H7 (cell line): Measurements from ENCODE around the gene MUL1. TPM values are rescaled to one million over a fixed set of nuclear protein-coding genes. Genes with fewer than 3 reads are reported as not detected.
"Not testable (repeated sequence)": the region's sequence is repeated elsewhere in the genome, so short reads cannot be mapped to it uniquely, and the experiment has no call there.

ENCODE experiments used
- DNase-seq: peaks from one replicate; pipeline ENCODE4 v3.0.0; 2012
- H3K27me3 ChIP-seq: 2 replicates; pipeline ENCODE4 v1.6.0; 2011; ENCODE audit warnings: mild to moderate bottlenecking, low read length; ENCODE audit not compliant: control insufficient read depth, insufficient read depth
- H3K36me3 ChIP-seq: replicated peaks from 2 replicates; pipeline ENCODE4 v1.5.1; 2011; ENCODE audit warnings: low read length; ENCODE audit not compliant: control insufficient read depth, insufficient read depth
- H3K4me3 ChIP-seq: 2 replicates; pipeline ENCODE4 v1.5.1; 2011; ENCODE audit warnings: low read depth, mild to moderate bottlenecking, control low read depth, low read length, moderate library complexity; ENCODE audit not compliant: insufficient read depth
- total RNA-seq: library from RNA; depleted of rRNA; stranded (reverse); fragments of >200 nt; shearing (Covaris generic); gene quantifications from 2 replicates; pipeline ENCODE4 v1.2.3, GENCODE V29; 2014

Gene MUL1
- total RNA-seq, 1 experiment from 2014 or later = 32.6 TPM

DNA sequence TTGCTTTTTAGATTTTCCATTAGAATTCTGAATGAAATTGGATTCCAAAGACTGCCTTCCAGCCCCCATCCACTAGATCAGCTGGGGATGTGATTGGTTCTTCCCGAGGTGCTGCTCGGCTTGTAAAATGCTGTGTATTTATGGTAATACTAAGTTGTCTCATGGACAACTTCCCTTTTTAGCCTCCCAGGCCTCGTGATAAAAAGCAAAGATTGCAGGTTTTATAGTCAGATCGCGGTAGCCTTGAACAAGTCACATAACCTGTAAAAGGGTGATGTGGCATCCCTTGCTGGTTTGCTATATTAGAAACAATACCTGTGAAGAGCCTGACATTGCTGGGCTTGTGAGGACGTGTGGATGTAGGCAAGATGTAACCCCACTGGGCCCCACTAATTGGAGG, 10.4 kb downstream of the MUL1 start:
- Histone ChIP-seq H3K36me3 (peaks cover 18% of the 10 kb centered on the region), H3K27me3 (peaks cover 2% of the 10 kb centered on the region), H3K4me3 (no peak overlapping the region)
- no peak for DNase-seq

DNA sequence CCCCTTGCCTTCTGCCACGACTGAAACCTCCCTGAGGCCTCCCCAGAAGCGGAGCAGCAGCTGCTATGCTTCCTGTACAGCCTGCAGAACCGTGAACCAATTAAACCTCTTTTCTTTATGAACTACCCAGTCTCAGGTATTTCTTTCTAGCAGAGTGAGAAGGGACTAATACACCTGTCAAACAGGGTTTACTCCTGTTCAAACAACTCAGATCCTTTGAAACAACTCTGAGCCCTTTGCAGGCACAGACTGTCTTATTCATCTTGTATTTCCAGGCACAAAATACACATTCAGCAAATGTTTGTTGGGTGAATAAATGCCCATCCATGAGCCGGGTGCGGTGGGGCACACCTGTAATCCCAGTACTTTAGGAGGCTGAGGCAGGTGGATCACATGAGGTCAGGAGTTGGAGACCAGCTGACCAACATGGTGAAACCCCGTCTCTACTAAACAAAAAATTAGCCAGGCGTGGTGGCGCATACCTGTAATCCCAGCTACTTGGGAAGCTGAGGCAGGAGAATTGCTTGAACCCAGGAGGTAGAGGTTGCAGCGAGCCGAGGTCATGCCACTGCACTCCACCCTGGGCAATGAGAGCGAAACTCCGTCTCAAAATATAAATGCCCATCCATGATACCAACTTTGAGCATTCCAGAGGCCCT, 11.1 kb downstream of the MUL1 start:
- DNase-seq, H3K4me3 ChIP-seq, H3K27me3 ChIP-seq: not testable (repeated sequence)
- peaks cover 17% of the 10 kb centered on the region for H3K36me3 ChIP-seq

DNA sequence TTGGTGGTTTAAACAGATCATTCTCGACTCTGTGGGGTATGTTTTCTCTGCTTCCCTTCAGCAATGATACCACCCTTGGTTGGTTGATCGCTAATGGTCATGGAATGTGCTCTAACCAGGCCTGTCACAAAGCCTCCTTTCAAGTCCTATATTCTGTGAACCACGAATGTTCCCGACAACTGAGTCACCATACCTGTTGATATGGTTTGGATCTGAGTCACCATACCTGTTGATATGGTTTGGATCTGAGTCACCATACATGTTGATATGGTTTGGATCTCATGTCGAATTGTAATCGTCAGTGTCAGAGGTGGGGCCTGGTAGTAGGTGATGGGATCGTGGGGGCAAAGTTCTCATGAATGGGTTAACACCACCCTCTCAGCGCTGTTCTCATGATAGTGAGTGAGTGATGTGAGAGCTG, 11.7 kb downstream of the MUL1 start:
- Histone ChIP-seq H3K36me3 (peaks cover 13% of the 10 kb centered on the region), H3K4me3 (no peak overlapping the region), H3K27me3 (peaks cover 7% of the 10 kb centered on the region)
- no peak for DNase-seq

DNA sequence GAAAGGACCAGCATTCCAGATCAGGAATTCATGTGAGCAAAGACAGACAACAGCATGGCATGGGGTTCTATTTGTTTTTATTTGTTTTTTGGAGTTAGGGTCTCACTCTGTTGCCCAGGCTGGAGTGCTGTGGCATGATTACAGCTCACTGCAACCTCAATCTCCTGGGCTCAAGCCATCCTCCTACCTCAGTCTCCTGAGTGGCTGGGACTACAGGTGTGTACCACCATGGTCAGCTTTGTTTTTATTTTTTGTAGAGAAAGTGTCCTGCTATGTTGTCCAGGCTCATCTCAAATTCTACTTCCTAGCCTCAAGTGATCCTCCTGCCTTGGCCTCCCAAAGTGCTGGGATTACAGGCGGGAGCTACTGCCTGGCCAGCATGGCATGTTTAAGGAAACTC, 12.3 kb downstream of the MUL1 start:
- peaks cover 9% of the 10 kb centered on the region for H3K36me3 ChIP-seq
- no peak overlapping the region for H3K4me3 ChIP-seq
- no peak for DNase-seq
- peaks cover 7% of the 10 kb centered on the region for H3K27me3 ChIP-seq

DNA sequence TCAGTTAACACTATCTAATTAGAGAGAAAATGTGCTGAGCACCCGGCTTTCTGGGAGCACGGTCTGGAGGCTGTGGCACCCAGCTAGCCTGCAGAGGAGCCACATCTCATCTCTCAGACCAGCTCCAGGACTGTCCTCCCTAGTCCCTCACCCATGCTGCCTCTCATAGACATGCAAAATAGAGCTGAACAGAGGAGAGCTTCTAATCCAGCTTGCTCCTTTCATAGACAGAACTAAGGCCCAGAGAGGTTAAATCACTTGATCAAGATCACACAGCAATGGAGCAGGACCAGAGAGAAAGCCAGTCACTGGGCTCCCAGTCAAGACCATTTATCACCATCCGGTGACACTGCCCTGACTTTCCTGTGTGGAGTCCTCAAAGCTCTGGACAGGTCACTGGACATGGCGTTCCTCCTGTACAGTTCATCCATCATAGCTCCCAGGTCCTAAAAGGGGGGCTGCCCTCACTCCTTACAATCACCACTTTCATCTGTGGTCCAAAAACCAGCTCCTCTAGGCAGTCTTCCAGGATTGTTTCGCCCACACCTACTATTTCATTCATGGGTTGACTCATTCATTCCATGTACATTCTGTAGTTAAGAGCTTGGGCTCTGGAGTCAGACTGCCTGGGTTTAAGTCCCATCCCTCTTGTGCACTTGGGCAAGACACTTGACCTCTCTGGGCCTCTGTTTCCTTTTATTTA, 13.2 kb downstream of the MUL1 start:
- Histone ChIP-seq H3K36me3 (peaks cover 2% of the 10 kb centered on the region), H3K27me3 (peaks cover 12% of the 10 kb centered on the region), H3K4me3 (no peak overlapping the region)
- DNase-seq = no peak

DNA sequence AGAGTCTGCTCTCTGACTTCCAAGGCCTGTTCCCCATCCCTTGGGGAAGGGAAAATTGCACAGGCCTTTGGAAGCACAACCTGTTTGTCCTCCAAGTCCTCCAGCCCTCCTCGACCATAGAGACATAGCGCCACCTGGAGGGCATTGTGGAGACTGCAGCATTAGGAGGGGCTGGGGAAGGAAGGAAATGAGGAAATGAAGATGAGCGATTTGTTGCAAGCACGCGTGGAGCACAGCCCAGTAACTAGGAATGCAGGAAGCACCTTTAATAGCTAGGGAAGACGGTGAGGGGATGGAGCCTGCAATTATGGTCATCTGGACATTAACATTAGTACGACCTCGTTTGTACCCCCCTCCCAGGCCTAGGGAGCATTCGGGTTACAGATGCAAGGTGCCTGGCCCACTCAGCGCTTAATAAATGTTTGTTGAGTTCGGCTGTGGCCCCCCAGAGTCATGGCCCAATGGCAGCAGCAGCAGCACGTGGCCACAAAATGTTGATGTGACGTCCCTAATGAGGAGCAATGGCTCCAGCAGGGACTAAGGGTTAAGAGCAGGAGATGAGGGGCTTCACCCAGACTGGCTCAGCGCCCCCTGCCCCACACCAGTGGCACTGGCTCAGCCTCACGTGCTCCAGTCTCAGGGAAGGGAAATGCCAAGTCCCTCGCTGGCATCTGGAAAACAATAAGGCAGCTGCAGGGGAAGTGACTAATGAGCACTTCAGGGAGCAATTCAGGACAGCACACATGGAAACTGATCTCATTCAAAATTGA, 13.9 kb downstream of the MUL1 start:
- H3K4me3 ChIP-seq = peak overlapping the region; percentile 34
- H3K27me3 ChIP-seq = peaks cover 18% of the 10 kb centered on the region
- DNase-seq = peak; percentile 93
- no peaks in the 10 kb centered on the region; the same call in 1 of the 2 replicates for H3K36me3 ChIP-seq

DNA sequence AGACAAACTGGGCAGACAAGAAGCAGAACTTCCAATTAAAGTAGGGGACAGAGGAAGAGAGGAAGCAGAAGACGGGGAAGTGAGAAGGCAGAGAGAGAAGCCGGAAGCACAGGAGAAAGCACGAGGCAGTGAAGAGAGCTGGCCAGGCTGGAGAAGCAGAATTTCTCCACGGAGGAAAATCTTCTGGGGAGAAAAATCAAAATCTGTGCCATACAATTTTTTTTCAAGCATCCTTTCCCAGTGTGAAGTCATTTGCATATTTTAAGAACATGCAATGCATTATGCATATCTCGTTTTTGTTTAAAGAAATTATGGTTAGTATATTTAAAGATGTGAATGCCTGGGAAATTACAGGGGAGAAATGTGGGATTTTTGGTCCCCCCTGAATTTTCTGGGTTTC, 14.6 kb downstream of the MUL1 start:
- DNase-seq = no peak
- no peak overlapping the region for H3K4me3 ChIP-seq
- H3K27me3 ChIP-seq = peaks cover 25% of the 10 kb centered on the region
- H3K36me3 ChIP-seq = no peaks in the 10 kb centered on the region

DNA sequence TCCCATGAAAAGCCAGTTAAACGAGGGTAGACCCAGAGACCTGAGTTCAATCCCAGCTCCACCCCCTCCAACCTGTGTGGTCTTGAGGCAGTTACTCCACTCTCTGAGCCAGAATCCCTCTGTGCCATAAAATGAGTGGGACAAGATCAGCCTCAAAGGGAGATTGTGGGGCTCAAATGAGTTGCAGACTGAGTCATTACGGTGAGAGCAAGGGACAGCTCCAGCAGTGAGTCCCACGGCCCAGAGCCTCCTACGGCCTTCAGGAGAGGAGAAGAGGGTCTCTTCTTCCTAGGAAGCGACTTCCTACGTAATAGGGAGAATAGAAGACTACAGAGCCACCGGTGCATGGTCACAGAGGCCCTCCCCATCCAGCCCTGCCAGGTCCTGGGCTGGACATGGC, 15.2 kb downstream of the MUL1 start:
- peaks cover 30% of the 10 kb centered on the region for H3K27me3 ChIP-seq
- H3K4me3 ChIP-seq = no peak overlapping the region
- H3K36me3 ChIP-seq = no peaks in the 10 kb centered on the region
- DNase-seq = no peak

DNA sequence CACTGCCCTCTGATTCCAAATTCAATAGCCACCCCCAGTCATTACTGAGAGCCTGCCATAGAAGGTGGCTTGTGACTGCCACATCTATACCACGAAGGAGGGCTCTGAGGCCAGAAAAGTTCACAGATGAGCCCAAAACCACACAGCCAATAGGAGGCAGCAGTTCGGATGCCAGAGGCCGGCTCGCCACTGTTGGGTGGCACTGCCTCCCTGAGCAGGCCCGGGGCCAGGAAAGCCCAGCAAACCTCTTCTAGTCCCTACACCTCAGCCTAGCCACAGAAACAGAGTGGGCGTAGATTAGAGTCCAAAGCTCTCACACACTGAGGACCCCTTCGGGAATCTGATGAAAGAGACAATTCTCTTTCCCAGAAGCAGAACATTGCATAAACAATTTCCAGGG, 16.1 kb downstream of the MUL1 start:
- H3K36me3 ChIP-seq = no peaks in the 10 kb centered on the region
- peaks cover 39% of the 10 kb centered on the region for H3K27me3 ChIP-seq
- no peak for DNase-seq
- H3K4me3 ChIP-seq = no peak overlapping the region

DNA sequence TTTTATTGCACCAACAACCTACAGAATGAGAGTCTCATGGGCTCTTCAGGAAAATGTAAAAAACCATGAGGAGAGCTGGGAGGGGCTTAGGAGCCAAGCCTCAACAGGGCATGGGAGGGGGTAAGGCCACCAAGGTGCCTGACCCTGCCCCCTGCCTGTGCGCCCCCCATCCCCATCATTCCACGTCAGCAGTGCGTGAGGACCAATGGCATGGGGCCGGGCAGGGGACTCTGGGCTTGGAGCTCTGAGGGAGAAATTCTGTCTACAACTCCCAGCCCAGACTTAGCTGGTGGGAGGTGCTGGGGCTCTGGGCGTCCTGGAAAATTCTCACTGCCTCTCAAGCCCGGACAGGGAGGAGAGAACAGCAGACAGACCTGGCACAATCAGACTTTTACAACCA, 16.8 kb downstream of the MUL1 start:
- H3K4me3 ChIP-seq = no peak overlapping the region
- no peaks in the 10 kb centered on the region for H3K36me3 ChIP-seq
- no peak for DNase-seq
- H3K27me3 ChIP-seq = peaks cover 46% of the 10 kb centered on the region

DNA sequence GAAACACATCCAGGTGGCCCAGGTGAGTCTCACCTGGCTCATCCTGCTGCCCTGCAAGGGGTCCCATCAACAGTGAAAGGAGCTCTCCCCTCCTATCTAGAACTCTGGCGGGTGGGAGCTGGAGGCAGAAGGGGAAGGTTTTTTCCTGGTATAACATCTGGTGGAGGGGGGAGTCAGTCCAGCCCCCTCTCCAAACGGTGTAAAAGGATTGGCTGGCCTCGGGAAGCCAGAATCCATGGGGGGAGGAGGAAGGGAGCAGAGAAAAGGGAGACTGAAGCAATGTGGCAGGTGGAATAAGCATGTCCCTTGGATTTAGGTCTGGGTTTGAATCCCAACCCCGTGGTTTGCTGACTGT, 20.7 kb downstream of the MUL1 start:
- Histone ChIP-seq H3K27me3 (peaks cover 73% of the 10 kb centered on the region), H3K4me3 (peak overlapping the region; percentile 85), H3K36me3 (no peaks in the 10 kb centered on the region)

DNA sequence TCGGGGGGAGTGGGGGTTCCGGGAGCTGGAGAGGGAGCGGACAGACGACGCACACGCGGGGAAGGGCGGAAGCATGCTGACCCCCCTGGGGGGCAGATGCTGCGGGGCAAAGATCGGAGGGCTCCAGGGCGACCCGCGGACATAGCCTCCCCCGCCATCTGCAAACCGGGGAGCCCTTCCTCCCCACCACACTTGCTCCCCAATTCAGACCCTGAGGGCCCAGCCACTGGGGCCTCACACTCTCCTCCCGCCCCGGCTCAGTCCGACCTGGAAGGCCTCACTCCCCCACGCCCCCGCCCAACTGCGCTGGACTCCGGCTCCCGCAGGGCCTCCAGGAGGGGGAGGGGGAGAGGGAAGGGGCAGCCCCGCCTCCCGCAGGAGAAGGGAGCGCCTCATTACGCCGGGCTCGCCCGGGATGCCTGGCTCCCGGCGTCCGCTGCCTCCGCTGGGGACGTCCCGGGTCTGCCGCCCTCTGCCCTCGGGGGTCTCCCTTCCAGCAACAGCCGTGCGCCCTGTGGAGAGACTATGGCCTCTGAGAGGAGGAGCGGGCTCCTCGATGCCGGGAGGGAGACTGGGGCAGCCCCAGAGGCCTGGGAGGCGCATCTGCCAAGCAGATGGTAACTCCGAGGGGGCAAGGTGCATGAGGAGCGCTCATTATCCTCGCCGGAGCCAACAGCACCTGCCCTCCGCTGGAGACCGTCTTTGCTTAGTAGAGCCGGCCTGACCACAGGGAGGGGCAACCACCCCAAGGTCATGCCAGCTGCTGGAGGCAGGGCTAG, 21.3 kb downstream of the MUL1 start:
- Histone ChIP-seq H3K36me3 (no peaks in the 10 kb centered on the region), H3K27me3 (peaks cover 76% of the 10 kb centered on the region), H3K4me3 (peak overlapping the region; percentile 85)
- DNase-seq = peak; percentile 95

More for the DNA sequence above, 20.7 kb downstream of the MUL1 start:
- DNase-seq = peak; percentile 84

DNA sequence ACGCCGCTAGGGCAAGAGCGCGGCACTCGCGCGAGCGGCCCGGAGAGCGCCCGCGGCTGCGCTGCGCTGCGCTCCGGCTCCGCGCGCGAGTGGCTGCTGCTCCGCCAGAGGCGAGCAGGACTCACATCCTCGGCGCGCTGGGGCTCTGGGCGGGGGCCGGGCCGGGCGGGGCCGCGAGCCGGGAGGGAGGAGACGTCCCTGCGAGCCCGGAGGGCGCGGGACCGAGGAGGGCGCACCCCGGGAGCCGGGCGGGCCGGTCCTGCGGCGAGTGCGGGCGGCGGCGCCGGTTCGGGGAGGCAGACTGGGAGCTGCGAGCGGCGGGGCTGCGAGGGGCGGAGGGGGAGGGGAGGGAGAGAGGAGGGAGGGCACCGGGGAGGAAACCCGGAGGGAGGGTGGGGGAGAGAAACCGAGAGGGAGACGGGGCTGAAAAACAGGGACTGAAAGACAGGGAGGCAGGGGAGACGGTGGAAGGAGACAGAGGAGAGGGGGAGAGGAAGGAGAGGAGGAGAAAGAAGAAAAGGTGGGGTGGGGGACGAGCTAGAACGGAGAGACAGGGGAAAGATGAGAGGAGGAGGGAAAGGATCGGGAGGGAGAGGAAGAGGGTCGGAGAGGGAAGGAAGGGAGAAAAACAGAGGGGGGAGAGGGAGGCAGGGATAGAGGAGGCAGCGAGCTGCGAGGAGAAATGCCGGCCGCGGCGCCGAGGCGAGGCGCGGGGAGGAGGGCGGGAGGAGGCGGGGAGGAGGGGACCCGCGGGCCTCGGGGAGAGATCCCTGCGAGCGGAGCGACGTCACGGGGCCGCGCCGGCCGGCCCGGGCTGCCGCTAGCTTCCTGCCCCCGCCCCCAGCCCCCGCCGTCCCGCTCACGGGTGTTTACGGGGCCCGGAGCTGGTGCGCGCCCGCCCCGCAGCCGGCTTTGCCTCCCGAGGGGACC, 22.2 kb downstream of the MUL1 start, which contains the start of gene CAMK2N1:
TSS of gene CAMK2N1 (minus strand) at position 684 of the 930 bp plus-strand sequence. CDS start 831 bp downstream, outside the sequence.
- H3K36me3 ChIP-seq = no peaks in the 10 kb centered on the region
- peaks cover 80% of the 10 kb centered on the region for H3K27me3 ChIP-seq
- DNase-seq = peak; percentile 92
- peak within 1 kb of the TSS; percentile 85 for H3K4me3 ChIP-seq
